Uterus (tissue), 4 donors: Measurements from ENCODE around the gene TNFAIP8L1. TPM values are rescaled to one million over a fixed set of nuclear protein-coding genes. Genes with fewer than 3 reads are reported as not detected.
A peak's percentile ranks its signal among the peaks of the same experiment; 100 is the strongest.

Experiments used
- DNase-seq, 2 donors: peaks; one replicate each; pipeline ENCODE4 v3.0.0-alpha.2; 2019 to 2020
- H3K27ac ChIP-seq, 2 donors: fragments of 200-600 bp; sonication (generic); 1 replicate in 1 of 2; 2 replicates in 1 of 2; pipeline ENCODE4 v1.5.1; 2016 to 2018
- H3K27me3 ChIP-seq, 2 donors: fragments of 200-600 bp; sonication (generic); one replicate each; pipeline ENCODE4 v1.5.1; 2018 to 2019; ENCODE audit warnings: control low read depth in 1 of 2
- H3K36me3 ChIP-seq, 2 donors: fragments of 200-600 bp; sonication (generic); one replicate each; pipeline ENCODE4 v1.5.1; 2019; ENCODE audit warnings: control low read depth in 1 of 2
- H3K4me1 ChIP-seq, 2 donors: fragments of 200-600 bp; sonication (generic); one replicate each; pipeline ENCODE4 v1.5.1; 2018 to 2019; ENCODE audit warnings: control low read depth in 1 of 2
- H3K4me3 ChIP-seq, 2 donors: fragments of 200-600 bp; sonication (generic); 1 replicate in 1 of 2; 2 replicates in 1 of 2; pipeline ENCODE4 v1.5.1; 2018 to 2019; ENCODE audit warnings: mild to moderate bottlenecking in 1 of 2
- H3K9me3 ChIP-seq, 2 donors: fragments of 200-600 bp; sonication (generic); one replicate each; pipeline ENCODE4 v1.5.1; 2019; ENCODE audit warnings: control low read depth in 1 of 2
- CTCF ChIP-seq, 4 experiments: fragments of 200-600 bp in 2 of 4; fragments of 450-650 bp in 2 of 4; sonication (generic) in 2 of 4; IDR thresholded peaks; one replicate each; pipeline ENCODE4 v1.5.1; 2016 to 2019; ENCODE audit warnings: antibody characterized with exemption in 4 of 4, mild to moderate bottlenecking in 2 of 4, moderate library complexity in 1 of 4
- POLR2A ChIP-seq, 2 donors: fragments of 450-650 bp; IDR thresholded peaks; one replicate each; pipeline ENCODE4 v1.6.1; 2016; ENCODE audit warnings: antibody characterized with exemption in 2 of 2, mild to moderate bottlenecking in 1 of 2, moderate library complexity in 1 of 2
- intact Hi-C: fragments of 100-400 bp; cut with DNase I; formaldehyde crosslinking; loops from one replicate; pipeline ENCODE4 v1.15.1; 2023; ENCODE audit warnings: low total_unique reads
- total RNA-seq, 4 donors: library from RNA; depleted of rRNA in 3 of 4; stranded (reverse); fragments of >200 nt in 3 of 4; gene quantifications; one replicate each; pipeline versions ENCODE4 v1.1.0 to v1.2.4, GENCODE V29; 2014 to 2023
- donor health status: DM: yes; HTN: yes; CAD: no.

TNFAIP8L1 gene
- total RNA-seq, 4 donors from 2014 or later = 0.77 to 20.6 (median 9.1) TPM

- TF ChIP-seq CTCF (IDR thresholded peaks at IDR 0.05) = no peak
- TF ChIP-seq POLR2A (IDR thresholded peaks at IDR 0.05) = no peak
- intact Hi-C loops = no loop called here
- no peaks in the 10 kb centered on the region for H3K36me3 ChIP-seq
- H3K27me3 ChIP-seq = no peaks in the 10 kb centered on the region
- peaks cover 0 to 8% of the 10 kb centered on the region in 2 donors for H3K9me3 ChIP-seq
- no peak overlapping the region for H3K27ac ChIP-seq
- no peak overlapping the region for H3K4me3 ChIP-seq
- DNase-seq = no peak
- no peaks in the 10 kb centered on the region for H3K4me1 ChIP-seq
These were observed 23.5 kb downstream of the TNFAIP8L1 start for GRCh38 chr19:4662812-4663211.

GRCh38 chr19:4664642-4665041 is 25.3 kb downstream of the TNFAIP8L1 start:
- TF ChIP-seq CTCF (IDR thresholded peaks at IDR 0.05) = no peak
- TF ChIP-seq POLR2A (IDR thresholded peaks at IDR 0.05) = no peak
- H3K9me3 ChIP-seq = no peaks in the 10 kb centered on the region
- intact Hi-C loops = no loop called here
- no peak overlapping the region for H3K27ac ChIP-seq
- no peak overlapping the region for H3K4me3 ChIP-seq
- H3K4me1 ChIP-seq = peaks cover 0 to 3% of the 10 kb centered on the region in 2 donors
- DNase-seq = no peak
- no peaks in the 10 kb centered on the region for H3K27me3 ChIP-seq
- H3K36me3 ChIP-seq = no peaks in the 10 kb centered on the region

- DNase-seq = peak; percentile 90 to 92
- Histone ChIP-seq H3K36me3 (no peaks in the 10 kb centered on the region), H3K4me1 (peaks cover 0 to 3% of the 10 kb centered on the region in 2 donors), H3K27ac (peak within 1 kb of the TSS; percentile 23 to 78), H3K27me3 (no peaks in the 10 kb centered on the region), H3K4me3 (peak within 1 kb of the TSS; percentile 72 to 98), H3K9me3 (no peaks in the 10 kb centered on the region)
- intact Hi-C loops = no loop called here
- TF ChIP-seq CTCF (IDR thresholded peaks at IDR 0.05) (no peak), POLR2A (IDR thresholded peaks at IDR 0.05) (peak; percentile 13 to 71)
These were observed 30.6 kb downstream of the TNFAIP8L1 start, which contains the start of gene MYDGF for GRCh38 chr19:4669723-4670480. Gene MYDGF, minus strand, starts transcription at chr19:4670342. Its CDS starts 8 bp downstream, at chr19:4670334.

GRCh38 chr19:4671185-4671851 is 32.0 kb downstream of the TNFAIP8L1 start:
- DNase-seq = no peak
- Histone ChIP-seq H3K9me3 (no peaks in the 10 kb centered on the region), H3K36me3 (no peaks in the 10 kb centered on the region), H3K4me3 (no peak overlapping the region), H3K4me1 (peaks cover 0 to 3% of the 10 kb centered on the region in 2 donors), H3K27me3 (no peaks in the 10 kb centered on the region), H3K27ac (peak overlapping the region; percentile 12 to 78)
- TF ChIP-seq POLR2A (IDR thresholded peaks at IDR 0.05) (no peak), CTCF (IDR thresholded peaks at IDR 0.05) (no peak)
- intact Hi-C loops = no loop called here

GRCh38 chr19:4673216-4673615 is 33.9 kb downstream of the TNFAIP8L1 start:
- TF ChIP-seq POLR2A (IDR thresholded peaks at IDR 0.05) (no peak), CTCF (IDR thresholded peaks at IDR 0.05) (no peak)
- intact Hi-C loops = no loop called here
- no peaks in the 10 kb centered on the region for H3K9me3 ChIP-seq
- no peak for DNase-seq
- peaks cover 0 to 3% of the 10 kb centered on the region in 2 donors for H3K4me1 ChIP-seq
- no peak overlapping the region for H3K27ac ChIP-seq
- no peaks in the 10 kb centered on the region for H3K27me3 ChIP-seq
- no peaks in the 10 kb centered on the region for H3K36me3 ChIP-seq
- no peak overlapping the region for H3K4me3 ChIP-seq
